Endothelial cell of umbilical vein (primary cell): ENCODE results near the gene TAS2R1. TPM values are rescaled to one million over a fixed set of nuclear protein-coding genes. Genes with fewer than 3 reads are reported as not detected.

ENCODE experiments used
- BruUV-seq: library from RNA; stranded (reverse); fragments of 400-500 nt; replicated peaks from 2 replicates; lab custom pipeline; 2021; lab: Mats Ljungman, UMichigan
- CTCF ChIA-PET: fragments of 300-600, 350-600 bp; sonication (Branson Sonifier 250); formaldehyde crosslinking; loops from one replicate; lab custom pipeline; 2021; ENCODE audit warnings: antibody characterized with exemption, inconsistent platforms; lab: Charles Lee
- POLR2A ChIA-PET: fragments of 300-600, 350-600 bp; sonication (Branson Sonifier 250); formaldehyde crosslinking; loops from one replicate; lab custom pipeline; 2021; ENCODE audit warnings: antibody characterized with exemption, inconsistent platforms; lab: Charles Lee
- DNase-seq: peaks from one replicate; pipeline ENCODE4 v3.0.0-alpha.2; 2011; ENCODE audit warnings: low read depth, low spot score
- FAIRE-seq: peaks from 2 replicates; lab custom pipeline; 2011; peaks lifted over from hg19 to GRCh38; lab: Jason Lieb, UNC
- H2AFZ ChIP-seq: 2 replicates; pipeline ENCODE4 v1.6.0; 2012; ENCODE audit warnings: low read depth, low read length, control low read depth, inconsistent platforms
- H3K27ac ChIP-seq: 2 replicates; pipeline ENCODE4 v1.5.1; 2011; ENCODE audit warnings: low read depth, mild to moderate bottlenecking, control low read depth, low read length, moderate library complexity; ENCODE audit not compliant: insufficient read depth
- H3K27me3 ChIP-seq, 2 experiments: 2 replicates each; pipeline versions ENCODE4 v1.6.0 to v1.6.1; 2011; ENCODE audit warnings: low read length in 2 of 2, mixed read lengths in 1 of 2; ENCODE audit not compliant: control insufficient read depth in 2 of 2, insufficient read depth in 2 of 2
- H3K36me3 ChIP-seq, 2 experiments: 2 replicates in 1 of 2; 3 replicates in 1 of 2; pipeline ENCODE4 v1.5.1; 2011; ENCODE audit warnings: low read length in 2 of 2, mild to moderate bottlenecking in 1 of 2, moderate library complexity in 1 of 2; ENCODE audit not compliant: control insufficient read depth in 2 of 2, insufficient read depth in 2 of 2; ENCODE audit errors: extremely low read depth in 1 of 2
- H3K4me1 ChIP-seq: 3 replicates; pipeline ENCODE4 v1.5.1; 2011; ENCODE audit warnings: mild to moderate bottlenecking, low read length; ENCODE audit not compliant: control insufficient read depth, insufficient read depth; ENCODE audit errors: extremely low read depth
- H3K4me2 ChIP-seq: 2 replicates; pipeline ENCODE4 v1.6.1; 2011; ENCODE audit warnings: low read length, control low read depth, mixed read lengths; ENCODE audit not compliant: insufficient read depth
- H3K4me3 ChIP-seq, 3 experiments: fragments of 200-600 bp in 1 of 3; sonication (generic), shearing (Covaris generic) in 1 of 3; replicated peaks in 1 of 3; 2 replicates each; pipeline ENCODE4 v1.5.1; 2011 to 2016; ENCODE audit warnings: control low read depth in 3 of 3, low read length in 3 of 3, mild to moderate bottlenecking in 2 of 3, inconsistent platforms in 1 of 3, low read depth in 1 of 3, moderate library complexity in 1 of 3; ENCODE audit not compliant: insufficient read depth in 1 of 3
- H3K79me2 ChIP-seq: 2 replicates; pipeline ENCODE4 v1.6.0; 2012; ENCODE audit warnings: low read length, inconsistent platforms; ENCODE audit not compliant: control insufficient read depth, insufficient read depth
- H3K9ac ChIP-seq: replicated peaks from 2 replicates; pipeline ENCODE3; 2011; ENCODE audit warnings: low read length, control low read depth; ENCODE audit not compliant: insufficient read depth; ENCODE audit errors: extremely low read depth
- H3K9me1 ChIP-seq: replicated peaks from 3 replicates; pipeline ENCODE4 v1.6.0; 2011; ENCODE audit warnings: mild to moderate bottlenecking, low read length; ENCODE audit not compliant: control insufficient read depth, insufficient read depth; ENCODE audit errors: extremely low read depth
- H3K9me3 ChIP-seq: replicated peaks from 2 replicates; pipeline ENCODE4 v1.5.1; 2012; ENCODE audit warnings: low read length, inconsistent platforms; ENCODE audit not compliant: control insufficient read depth, insufficient read depth
- H4K20me1 ChIP-seq: replicated peaks from 2 replicates; pipeline ENCODE3; 2011; ENCODE audit warnings: mild to moderate bottlenecking, low read length; ENCODE audit not compliant: control insufficient read depth, insufficient read depth; ENCODE audit errors: extremely low read depth
- EZH2 ChIP-seq: IDR thresholded peaks from 2 replicates; pipeline ENCODE4 v1.6.1; 2012; ENCODE audit warnings: borderline replicate concordance, low read depth, mild to moderate bottlenecking, moderate library complexity, low read length, inconsistent platforms; ENCODE audit not compliant: severe bottlenecking
- FOS ChIP-seq: IDR thresholded peaks from 2 replicates; pipeline ENCODE4 v1.6.1; 2011; ENCODE audit warnings: mild to moderate bottlenecking, low read length, moderate library complexity, borderline replicate concordance; ENCODE audit not compliant: insufficient read depth
- GATA2 ChIP-seq: IDR thresholded peaks from 2 replicates; pipeline ENCODE4 v1.7.0; 2011; ENCODE audit warnings: low read depth, mild to moderate bottlenecking, moderate library complexity, mixed read lengths, low read length; ENCODE audit not compliant: insufficient read length, insufficient read depth
- JUN ChIP-seq: IDR thresholded peaks from 2 replicates; pipeline ENCODE4 v1.6.1; 2011; ENCODE audit warnings: borderline replicate concordance, low read depth; ENCODE audit not compliant: insufficient read length, insufficient read depth
- MYC ChIP-seq: IDR thresholded peaks from one replicate; pipeline ENCODE4 v1.6.1; 2011; ENCODE audit warnings: mild to moderate bottlenecking, low read depth, low read length
- POLR2A ChIP-seq: IDR thresholded peaks from 2 replicates; pipeline ENCODE4 v1.6.1; 2012; ENCODE audit warnings: low read depth, mild to moderate bottlenecking, control low read depth, low read length
- POLR2AphosphoS5 ChIP-seq: IDR thresholded peaks from 2 replicates; pipeline ENCODE4 v1.6.1; 2012; ENCODE audit warnings: low read depth, mild to moderate bottlenecking, control low read depth, low read length, moderate library complexity; ENCODE audit not compliant: insufficient read depth
- dilution Hi-C: fragments of 300-500 bp; cut with MboI; formaldehyde crosslinking; loops from one replicate; pipeline ENCODE4 v1.15.0; 2019; ENCODE audit warnings: low sequenced_read_pairs; ENCODE audit not compliant: extremely low pct_ligation_motif_present
- intact Hi-C: fragments of 100-400 bp; cut with micrococcal nuclease; formaldehyde crosslinking; loops from one replicate; pipeline ENCODE4 v1.10.0; 2022
- polyA plus RNA-seq, 4 experiments: library from polyadenylated mRNA; depleted of rRNA in 3 of 4; stranded (reverse) in 3 of 4; unstranded in 1 of 4; fragments of >200 nt; gene quantifications; 2 replicates each; pipeline versions ENCODE4 v1.2.1 to v1.2.3, GENCODE V29; 2011 to 2012; ENCODE audit warnings: missing spikeins in 1 of 4
- total RNA-seq: library from RNA; stranded (reverse); gene quantifications from 2 replicates; pipeline ENCODE4 v1.2.3, GENCODE V29; 2021
- TF ChIP-seq, protein P1 (sequence below): IDR thresholded peaks from 2 replicates; pipeline ENCODE4 v1.6.1; 2011; ENCODE audit not compliant: insufficient read depth, insufficient read length
- TF ChIP-seq, protein P2 (sequence below), 2 donors: IDR thresholded peaks; 1 replicate in 1 of 2; 2 replicates in 1 of 2; pipeline ENCODE4 v1.5.1; 2011; ENCODE audit warnings: low read length in 2 of 2, mild to moderate bottlenecking in 2 of 2, moderate library complexity in 2 of 2, control low read depth in 1 of 2, inconsistent platforms in 1 of 2, low read depth in 1 of 2; ENCODE audit not compliant: insufficient read depth in 1 of 2; ENCODE audit errors: extremely low read depth in 1 of 2

Gene TAS2R1
- total and polyA plus RNA-seq, 2 donors (not counting 3 experiments of a cell fraction or from before 2014, with no cell fraction given): not detected

DNA sequence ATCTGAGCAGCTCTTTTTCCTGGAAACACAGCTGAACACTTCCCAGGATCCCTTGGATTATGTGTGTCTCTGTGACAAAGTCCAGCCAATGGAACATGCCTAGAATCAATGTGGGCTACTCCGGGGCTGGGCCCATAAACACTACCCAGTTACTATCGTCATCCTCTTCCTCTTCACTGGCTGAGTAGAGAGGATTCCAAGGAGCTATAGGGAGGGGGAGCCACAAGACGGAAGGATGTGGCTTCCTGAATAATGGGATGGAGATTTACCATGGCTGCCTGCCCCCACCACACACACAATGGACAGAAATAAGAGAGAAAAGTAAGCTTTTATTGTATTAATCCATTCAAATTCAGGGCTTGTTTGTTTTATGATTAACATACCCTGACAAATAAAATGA, 22.1 kb upstream of the TAS2R1 start:
- dilution Hi-C loops: no loop called here
- POLR2A ChIA-PET: no interaction called here

More for the DNA sequence above, 22.1 kb upstream of the TAS2R1 start:
- Histone ChIP-seq H4K20me1 (no peaks in the 10 kb centered on the region), H3K27me3 (no peaks in the 10 kb centered on the region), H3K36me3 (no peaks in the 10 kb centered on the region), H3K27ac (no peak overlapping the region), H3K9me3 (peaks cover 2% of the 10 kb centered on the region), H3K9ac (no peak overlapping the region), H3K4me2 (no peak overlapping the region), H3K79me2 (no peaks in the 10 kb centered on the region), H3K4me1 (no peaks in the 10 kb centered on the region), H3K9me1 (no peaks in the 10 kb centered on the region), H3K4me3 (no peak overlapping the region), H2AFZ (no peak overlapping the region)
- DNase-seq (no peak), FAIRE-seq (no peak)
- no peak for TF ChIP-seq EZH2
- no peak for TF ChIP-seq JUN
- no peak for TF ChIP-seq FOS
- TF ChIP-seq, protein P1, sequence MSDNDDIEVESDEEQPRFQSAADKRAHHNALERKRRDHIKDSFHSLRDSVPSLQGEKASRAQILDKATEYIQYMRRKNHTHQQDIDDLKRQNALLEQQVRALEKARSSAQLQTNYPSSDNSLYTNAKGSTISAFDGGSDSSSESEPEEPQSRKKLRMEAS: no peak
- TF ChIP-seq POLR2AphosphoS5: no peak
- TF ChIP-seq, protein P2, sequence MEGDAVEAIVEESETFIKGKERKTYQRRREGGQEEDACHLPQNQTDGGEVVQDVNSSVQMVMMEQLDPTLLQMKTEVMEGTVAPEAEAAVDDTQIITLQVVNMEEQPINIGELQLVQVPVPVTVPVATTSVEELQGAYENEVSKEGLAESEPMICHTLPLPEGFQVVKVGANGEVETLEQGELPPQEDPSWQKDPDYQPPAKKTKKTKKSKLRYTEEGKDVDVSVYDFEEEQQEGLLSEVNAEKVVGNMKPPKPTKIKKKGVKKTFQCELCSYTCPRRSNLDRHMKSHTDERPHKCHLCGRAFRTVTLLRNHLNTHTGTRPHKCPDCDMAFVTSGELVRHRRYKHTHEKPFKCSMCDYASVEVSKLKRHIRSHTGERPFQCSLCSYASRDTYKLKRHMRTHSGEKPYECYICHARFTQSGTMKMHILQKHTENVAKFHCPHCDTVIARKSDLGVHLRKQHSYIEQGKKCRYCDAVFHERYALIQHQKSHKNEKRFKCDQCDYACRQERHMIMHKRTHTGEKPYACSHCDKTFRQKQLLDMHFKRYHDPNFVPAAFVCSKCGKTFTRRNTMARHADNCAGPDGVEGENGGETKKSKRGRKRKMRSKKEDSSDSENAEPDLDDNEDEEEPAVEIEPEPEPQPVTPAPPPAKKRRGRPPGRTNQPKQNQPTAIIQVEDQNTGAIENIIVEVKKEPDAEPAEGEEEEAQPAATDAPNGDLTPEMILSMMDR (IDR thresholded peaks at IDR 0.05; ENCODE audit: extremely low read depth in 1 of 2, insufficient read depth in 1 of 2, low read depth in 1 of 2, low read length in 2 of 2): no peak
- no peak for TF ChIP-seq POLR2A
- no peak for TF ChIP-seq MYC
- TF ChIP-seq GATA2: no peak
- intact Hi-C loops: no loop called here
- CTCF ChIA-PET: no interaction called here
- BruUV-seq: no TSS peak
